Suprapubic skin (tissue), 3 donors: Measurements from ENCODE around the gene CABP4.

Source experiments
- EP300 ChIP-seq: sonication (generic); formaldehyde crosslinking; IDR thresholded peaks from one replicate; pipeline ENCODE4 v1.6.1; 2017; ENCODE audit warnings: antibody characterized with exemption
- POLR2A ChIP-seq, 2 donors: fragments of 450-650 bp; IDR thresholded peaks; one replicate each; pipeline ENCODE4 v1.6.1; 2017; ENCODE audit warnings: antibody characterized with exemption in 2 of 2, mild to moderate bottlenecking in 2 of 2, moderate library complexity in 2 of 2
- TF ChIP-seq, protein P1 (sequence below), 2 donors: fragments of 200-600 bp in 1 of 2; fragments of 450-650 bp in 1 of 2; sonication (generic) in 1 of 2; IDR thresholded peaks; one replicate each; pipeline ENCODE4 v1.5.1; 2016 to 2019; ENCODE audit warnings: antibody characterized with exemption in 2 of 2, mild to moderate bottlenecking in 1 of 2, moderate library complexity in 1 of 2

DNA sequence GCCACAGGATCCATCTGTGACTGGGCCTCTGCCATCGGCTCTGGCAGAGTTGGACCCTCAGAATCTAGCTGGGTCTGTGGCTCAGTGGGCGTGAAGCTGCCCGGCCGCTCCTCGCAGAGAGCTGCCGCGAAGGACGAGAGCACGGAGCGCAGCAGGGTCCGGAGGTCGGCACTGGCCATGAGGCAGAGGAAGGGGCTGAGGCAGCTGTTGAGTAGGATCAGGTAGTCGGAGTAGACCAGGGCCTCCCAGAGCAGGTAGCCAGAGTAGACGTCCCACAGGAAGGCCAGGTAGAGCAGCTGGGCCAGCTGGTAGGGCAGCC is 3.5 kb upstream of the CABP4 start:
- TF ChIP-seq, protein P1, sequence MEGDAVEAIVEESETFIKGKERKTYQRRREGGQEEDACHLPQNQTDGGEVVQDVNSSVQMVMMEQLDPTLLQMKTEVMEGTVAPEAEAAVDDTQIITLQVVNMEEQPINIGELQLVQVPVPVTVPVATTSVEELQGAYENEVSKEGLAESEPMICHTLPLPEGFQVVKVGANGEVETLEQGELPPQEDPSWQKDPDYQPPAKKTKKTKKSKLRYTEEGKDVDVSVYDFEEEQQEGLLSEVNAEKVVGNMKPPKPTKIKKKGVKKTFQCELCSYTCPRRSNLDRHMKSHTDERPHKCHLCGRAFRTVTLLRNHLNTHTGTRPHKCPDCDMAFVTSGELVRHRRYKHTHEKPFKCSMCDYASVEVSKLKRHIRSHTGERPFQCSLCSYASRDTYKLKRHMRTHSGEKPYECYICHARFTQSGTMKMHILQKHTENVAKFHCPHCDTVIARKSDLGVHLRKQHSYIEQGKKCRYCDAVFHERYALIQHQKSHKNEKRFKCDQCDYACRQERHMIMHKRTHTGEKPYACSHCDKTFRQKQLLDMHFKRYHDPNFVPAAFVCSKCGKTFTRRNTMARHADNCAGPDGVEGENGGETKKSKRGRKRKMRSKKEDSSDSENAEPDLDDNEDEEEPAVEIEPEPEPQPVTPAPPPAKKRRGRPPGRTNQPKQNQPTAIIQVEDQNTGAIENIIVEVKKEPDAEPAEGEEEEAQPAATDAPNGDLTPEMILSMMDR (IDR thresholded peaks at IDR 0.05) = no peak
- TF ChIP-seq EP300 (no peak), POLR2A (IDR thresholded peaks at IDR 0.05) (no peak)
